ENCODE data around the gene CLDN6. TPM values are rescaled to one million over a fixed set of nuclear protein-coding genes. Genes with fewer than 3 reads are reported as not detected.

CLDN6 gene
- total and polyA plus RNA-seq, 9 donors = 0.09 to 4.6 (median 0.34) TPM; not detected in 1

- Histone ChIP-seq H3K9me3 (replicated peaks; ENCODE audit: control insufficient read depth, low read depth, low read length) (no peaks in the 10 kb centered on the region), H3K27ac (ENCODE audit: low read length) (no peak overlapping the region), H3K4me3 (ENCODE audit: low read length) (no peak overlapping the region), H3K4me1 (ENCODE audit: control insufficient read depth, insufficient read depth, low read length) (peaks cover 4% of the 10 kb centered on the region), H3K27me3 (ENCODE audit: control insufficient read depth, insufficient read depth, low read length) (peaks cover 45% of the 10 kb centered on the region), H3K36me3 (ENCODE audit: control insufficient read depth, insufficient read depth, low read length) (peaks cover 3% of the 10 kb centered on the region)
- no peak for DNase-seq
- 64% methylated on average over 3 of the region's 9 CpGs for WGBS (ENCODE audit: insufficient coverage)
Observed at GRCh38 chr16:3051494-3051893, 33.5 kb upstream of the CLDN6 start.

- Histone ChIP-seq H3K4me3 (ENCODE audit: low read length) (no peak overlapping the region), H3K27me3 (ENCODE audit: control insufficient read depth, insufficient read depth, low read length) (peaks cover 49% of the 10 kb centered on the region), H3K36me3 (ENCODE audit: control insufficient read depth, insufficient read depth, low read length) (peaks cover 3% of the 10 kb centered on the region), H3K4me1 (ENCODE audit: control insufficient read depth, insufficient read depth, low read length) (peaks cover 8% of the 10 kb centered on the region), H3K9me3 (replicated peaks; ENCODE audit: control insufficient read depth, low read depth, low read length) (no peaks in the 10 kb centered on the region), H3K27ac (ENCODE audit: low read length) (no peak overlapping the region)
- 33% methylated on average over 1 of the region's 4 CpGs for WGBS (ENCODE audit: insufficient coverage)
- no peak for DNase-seq
Observed at GRCh38 chr16:3051009-3051408, 33.0 kb upstream of the CLDN6 start.

GRCh38 chr16:3050487-3050886 lies 32.5 kb upstream of the CLDN6 start:
- Histone ChIP-seq H3K4me3 (ENCODE audit: low read length) (no peak overlapping the region), H3K4me1 (ENCODE audit: control insufficient read depth, insufficient read depth, low read length) (peaks cover 12% of the 10 kb centered on the region), H3K36me3 (ENCODE audit: control insufficient read depth, insufficient read depth, low read length) (peaks cover 3% of the 10 kb centered on the region), H3K27me3 (ENCODE audit: control insufficient read depth, insufficient read depth, low read length) (peaks cover 55% of the 10 kb centered on the region), H3K9me3 (replicated peaks; ENCODE audit: control insufficient read depth, low read depth, low read length) (no peaks in the 10 kb centered on the region), H3K27ac (ENCODE audit: low read length) (no peak overlapping the region)
- DNase-seq = no peak
- no CpG with 5 or more reads among the region's 5 CpGs for WGBS (ENCODE audit: insufficient coverage)

- WGBS (ENCODE audit: insufficient coverage) = 73% methylated on average over 18 of the region's 26 CpGs
- Histone ChIP-seq H3K27ac (ENCODE audit: low read length) (no peak overlapping the region), H3K4me3 (ENCODE audit: low read length) (no peak overlapping the region), H3K4me1 (ENCODE audit: control insufficient read depth, insufficient read depth, low read length) (peaks cover 14% of the 10 kb centered on the region), H3K9me3 (replicated peaks; ENCODE audit: control insufficient read depth, low read depth, low read length) (no peaks in the 10 kb centered on the region), H3K36me3 (ENCODE audit: control insufficient read depth, insufficient read depth, low read length) (peaks cover 3% of the 10 kb centered on the region), H3K27me3 (ENCODE audit: control insufficient read depth, insufficient read depth, low read length) (peaks cover 59% of the 10 kb centered on the region)
- DNase-seq = no peak
Observed at GRCh38 chr16:3049921-3050481, 32.0 kb upstream of the CLDN6 start.

GRCh38 chr16:3047387-3047720 lies 29.4 kb upstream of the CLDN6 start:
- no peak for DNase-seq
- Histone ChIP-seq H3K4me3 (ENCODE audit: low read length) (no peak overlapping the region), H3K27me3 (ENCODE audit: control insufficient read depth, insufficient read depth, low read length) (peaks cover 85% of the 10 kb centered on the region), H3K9me3 (replicated peaks; ENCODE audit: control insufficient read depth, low read depth, low read length) (no peaks in the 10 kb centered on the region), H3K4me1 (ENCODE audit: control insufficient read depth, insufficient read depth, low read length) (peaks cover 14% of the 10 kb centered on the region), H3K27ac (ENCODE audit: low read length) (no peak overlapping the region), H3K36me3 (ENCODE audit: control insufficient read depth, insufficient read depth, low read length) (no peaks in the 10 kb centered on the region)
- 8% methylated on average over 13 of the region's 13 CpGs for WGBS (ENCODE audit: insufficient coverage)

GRCh38 chr16:3046641-3047386 lies 28.8 kb upstream of the CLDN6 start:
- H3K27me3 ChIP-seq (ENCODE audit: control insufficient read depth, insufficient read depth, low read length) = peaks cover 90% of the 10 kb centered on the region

GRCh38 chr16:3045758-3046640 lies 28.0 kb upstream of the CLDN6 start, which contains the start of gene MMP25:
MMP25 (plus strand) TSS chr16:3046561; CDS start chr16:3046918, 357 bp downstream.
- Histone ChIP-seq H3K36me3 (ENCODE audit: control insufficient read depth, insufficient read depth, low read length) (no peaks in the 10 kb centered on the region), H3K27ac (ENCODE audit: low read length) (no peak within 1 kb of the TSS), H3K4me3 (ENCODE audit: low read length) (peak within 1 kb of the TSS; percentile 43), H3K27me3 (ENCODE audit: control insufficient read depth, insufficient read depth, low read length) (peaks cover 94% of the 10 kb centered on the region), H3K9me3 (replicated peaks; ENCODE audit: control insufficient read depth, low read depth, low read length) (no peaks in the 10 kb centered on the region), H3K4me1 (ENCODE audit: control insufficient read depth, insufficient read depth, low read length) (peaks cover 14% of the 10 kb centered on the region)
- WGBS (ENCODE audit: insufficient coverage) = under 1% methylated on average over 76 of the region's 86 CpGs
- DNase-seq = peak; percentile 55

More at GRCh38 chr16:3046641-3047386, 28.8 kb upstream of the CLDN6 start:
- Histone ChIP-seq H3K9me3 (replicated peaks; ENCODE audit: control insufficient read depth, low read depth, low read length) (no peaks in the 10 kb centered on the region), H3K4me3 (ENCODE audit: low read length) (peak overlapping the region; percentile 43), H3K27ac (ENCODE audit: low read length) (no peak overlapping the region), H3K4me1 (ENCODE audit: control insufficient read depth, insufficient read depth, low read length) (peaks cover 14% of the 10 kb centered on the region), H3K36me3 (ENCODE audit: control insufficient read depth, insufficient read depth, low read length) (no peaks in the 10 kb centered on the region)
- 2% methylated on average over 43 of the region's 54 CpGs for WGBS (ENCODE audit: insufficient coverage)
- no peak for DNase-seq

- Histone ChIP-seq H3K36me3 (ENCODE audit: control insufficient read depth, insufficient read depth, low read length) (no peaks in the 10 kb centered on the region), H3K9me3 (replicated peaks; ENCODE audit: control insufficient read depth, low read depth, low read length) (no peaks in the 10 kb centered on the region), H3K4me3 (ENCODE audit: low read length) (no peak overlapping the region), H3K4me1 (ENCODE audit: control insufficient read depth, insufficient read depth, low read length) (peaks cover 14% of the 10 kb centered on the region), H3K27ac (ENCODE audit: low read length) (no peak overlapping the region), H3K27me3 (ENCODE audit: control insufficient read depth, insufficient read depth, low read length) (peaks cover 88% of the 10 kb centered on the region)
- DNase-seq = no peak
- 91% methylated on average over 4 of the region's 6 CpGs for WGBS (ENCODE audit: insufficient coverage)
Observed at GRCh38 chr16:3044708-3045107, 26.7 kb upstream of the CLDN6 start.

- peaks cover 88% of the 10 kb centered on the region for H3K27me3 ChIP-seq (ENCODE audit: control insufficient read depth, insufficient read depth, low read length)
- H3K36me3 ChIP-seq (ENCODE audit: control insufficient read depth, insufficient read depth, low read length) = no peaks in the 10 kb centered on the region
- WGBS (ENCODE audit: insufficient coverage) = no CpG with 5 or more reads among the region's 3 CpGs
- peaks cover 14% of the 10 kb centered on the region for H3K4me1 ChIP-seq (ENCODE audit: control insufficient read depth, insufficient read depth, low read length)
- H3K27ac ChIP-seq (ENCODE audit: low read length) = no peak overlapping the region
- H3K4me3 ChIP-seq (ENCODE audit: low read length) = no peak overlapping the region
- no peak for DNase-seq
- H3K9me3 ChIP-seq (replicated peaks; ENCODE audit: control insufficient read depth, low read depth, low read length) = no peaks in the 10 kb centered on the region
Observed at GRCh38 chr16:3042376-3042775, 24.4 kb upstream of the CLDN6 start.

- Histone ChIP-seq H3K27ac (ENCODE audit: low read length) (no peak overlapping the region), H3K4me3 (ENCODE audit: low read length) (no peak overlapping the region), H3K9me3 (replicated peaks; ENCODE audit: control insufficient read depth, low read depth, low read length) (no peaks in the 10 kb centered on the region), H3K27me3 (ENCODE audit: control insufficient read depth, insufficient read depth, low read length) (peaks cover 89% of the 10 kb centered on the region), H3K36me3 (ENCODE audit: control insufficient read depth, insufficient read depth, low read length) (no peaks in the 10 kb centered on the region), H3K4me1 (ENCODE audit: control insufficient read depth, insufficient read depth, low read length) (no peaks in the 10 kb centered on the region)
- 65% methylated on average over 2 of the region's 5 CpGs for WGBS (ENCODE audit: insufficient coverage)
- no peak for DNase-seq
Observed at GRCh38 chr16:3038896-3039295, 20.9 kb upstream of the CLDN6 start.
